HEK293 (cell line): ENCODE results near the gene HOXB4.

ENCODE experiments used
- FEZF1 ChIP-seq: fragments of 450-650 bp; formaldehyde crosslinking; IDR thresholded peaks from 2 replicates; pipeline ENCODE4 v1.5.1; 2016; ENCODE audit warnings: missing biosample characterization, missing genetic modification characterization
- OVOL3 ChIP-seq: fragments of 450-650 bp; formaldehyde crosslinking; IDR thresholded peaks from 2 replicates; pipeline ENCODE4 v1.5.1; 2016; ENCODE audit warnings: missing biosample characterization, missing genetic modification characterization
- REST ChIP-seq: fragments of 450-650 bp; formaldehyde crosslinking; IDR thresholded peaks from 2 replicates; pipeline ENCODE4 v1.5.1; 2016; ENCODE audit warnings: missing biosample characterization, missing genetic modification characterization
- SP3 ChIP-seq: fragments of 450-650 bp; formaldehyde crosslinking; IDR thresholded peaks from 2 replicates; pipeline ENCODE4 v1.5.1; 2016; ENCODE audit warnings: missing biosample characterization, missing genetic modification characterization
- TRIM28 ChIP-seq: IDR thresholded peaks from 2 replicates; pipeline ENCODE4 v1.6.1; 2011; ENCODE audit warnings: low read length, control low read depth, borderline replicate concordance
- TSHZ1 ChIP-seq: fragments of 450-650 bp; formaldehyde crosslinking; IDR thresholded peaks from 2 replicates; pipeline ENCODE4 v1.5.1; 2016; ENCODE audit warnings: missing biosample characterization, missing genetic modification characterization, borderline replicate concordance
- WT1 ChIP-seq: fragments of 450-650 bp; formaldehyde crosslinking; IDR thresholded peaks from 2 replicates; pipeline ENCODE4 v1.5.1; 2016; ENCODE audit warnings: missing biosample characterization, missing genetic modification characterization
- ZNF157 ChIP-seq: fragments of 450-650 bp; formaldehyde crosslinking; IDR thresholded peaks from 2 replicates; pipeline ENCODE4 v1.5.1; 2016; ENCODE audit warnings: missing biosample characterization, missing genetic modification characterization
- ZNF19 ChIP-seq: fragments of 450-650 bp; formaldehyde crosslinking; IDR thresholded peaks from 2 replicates; pipeline ENCODE4; 2016; ENCODE audit warnings: missing biosample characterization, missing genetic modification characterization, low read depth
- ZNF214 ChIP-seq: fragments of 450-650 bp; formaldehyde crosslinking; IDR thresholded peaks from 2 replicates; pipeline ENCODE4 v1.5.1; 2017; ENCODE audit warnings: missing biosample characterization, mild to moderate bottlenecking, missing genetic modification characterization, borderline replicate concordance
- ZNF324 ChIP-seq: fragments of 450-650 bp; formaldehyde crosslinking; IDR thresholded peaks from 2 replicates; pipeline ENCODE4 v1.5.1; 2016; ENCODE audit warnings: missing biosample characterization, missing genetic modification characterization
- ZNF37A ChIP-seq: fragments of 450-650 bp; IDR thresholded peaks from 2 replicates; pipeline ENCODE4 v1.5.1; 2018; ENCODE audit warnings: missing biosample characterization, missing genetic modification characterization
- ZNF391 ChIP-seq: fragments of 450-650 bp; formaldehyde crosslinking; IDR thresholded peaks from 2 replicates; pipeline ENCODE4 v1.5.1; 2016; ENCODE audit warnings: low read depth, missing biosample characterization, missing genetic modification characterization, borderline replicate concordance
- ZNF404 ChIP-seq: fragments of 450-650 bp; formaldehyde crosslinking; IDR thresholded peaks from 2 replicates; pipeline ENCODE4 v1.5.1; 2017; ENCODE audit warnings: missing biosample characterization, missing genetic modification characterization
- ZNF501 ChIP-seq: fragments of 450-650 bp; formaldehyde crosslinking; IDR thresholded peaks from 2 replicates; pipeline ENCODE4 v1.5.1; 2016; ENCODE audit warnings: missing biosample characterization, missing genetic modification characterization
- ZNF548 ChIP-seq: fragments of 450-650 bp; formaldehyde crosslinking; IDR thresholded peaks from 2 replicates; pipeline ENCODE4 v1.5.1; 2016; ENCODE audit warnings: missing biosample characterization, missing genetic modification characterization
- ZNF596 ChIP-seq: fragments of 450-650 bp; IDR thresholded peaks from 2 replicates; pipeline ENCODE4 v1.5.0; 2018; ENCODE audit warnings: missing biosample characterization, mild to moderate bottlenecking, missing genetic modification characterization, moderate library complexity
- ZNF626 ChIP-seq: fragments of 450-650 bp; sonication (Bioruptor Pico); formaldehyde crosslinking; IDR thresholded peaks from 2 replicates; pipeline ENCODE4 v1.5.1; 2018; ENCODE audit warnings: missing biosample characterization, missing genetic modification characterization, inconsistent platforms
- ZNF629 ChIP-seq: fragments of 450-650 bp; formaldehyde crosslinking; IDR thresholded peaks from 2 replicates; pipeline ENCODE4 v1.5.1; 2017; ENCODE audit warnings: missing biosample characterization, missing genetic modification characterization
- ZNF654 ChIP-seq: fragments of 450-650 bp; formaldehyde crosslinking; IDR thresholded peaks from 2 replicates; pipeline ENCODE4 v1.5.1; 2016; ENCODE audit warnings: low read depth, missing biosample characterization, missing genetic modification characterization
- ZNF660 ChIP-seq: fragments of 450-650 bp; IDR thresholded peaks from 2 replicates; pipeline ENCODE4 v1.5.1; 2018; ENCODE audit warnings: missing biosample characterization, mild to moderate bottlenecking, missing genetic modification characterization
- ZNF677 ChIP-seq: fragments of 450-650 bp; IDR thresholded peaks from 2 replicates; pipeline ENCODE4 v1.5.0; 2018; ENCODE audit warnings: missing biosample characterization, mild to moderate bottlenecking, missing genetic modification characterization, moderate library complexity
- ZNF692 ChIP-seq: fragments of 450-650 bp; formaldehyde crosslinking; IDR thresholded peaks from 2 replicates; pipeline ENCODE4 v1.5.1; 2016; ENCODE audit warnings: missing biosample characterization, missing genetic modification characterization
- ZNF704 ChIP-seq: fragments of 450-650 bp; formaldehyde crosslinking; IDR thresholded peaks from 2 replicates; pipeline ENCODE4 v1.5.1; 2016; ENCODE audit warnings: missing biosample characterization, missing genetic modification characterization
- ZNF791 ChIP-seq: fragments of 450-650 bp; formaldehyde crosslinking; IDR thresholded peaks from 2 replicates; pipeline ENCODE4 v1.5.1; 2016; ENCODE audit warnings: missing biosample characterization, missing genetic modification characterization
- ZXDB ChIP-seq: fragments of 450-650 bp; formaldehyde crosslinking; IDR thresholded peaks from 2 replicates; pipeline ENCODE4 v1.5.1; 2016; ENCODE audit warnings: missing biosample characterization, missing genetic modification characterization
- TF ChIP-seq, protein P1 (sequence below): fragments of 450-650 bp; formaldehyde crosslinking; IDR thresholded peaks from 2 replicates; pipeline ENCODE4 v1.5.1; 2016; ENCODE audit warnings: missing biosample characterization, missing genetic modification characterization, low read depth
- TF ChIP-seq, protein P2 (sequence below): fragments of 450-650 bp; formaldehyde crosslinking; IDR thresholded peaks from 2 replicates; pipeline ENCODE4 v1.5.1; 2016; ENCODE audit warnings: missing biosample characterization, missing genetic modification characterization

Gene HOXB4

GRCh38 chr17:48597778-48598631, 19.9 kb upstream of the HOXB4 start (continued):
- TF ChIP-seq, protein P1, sequence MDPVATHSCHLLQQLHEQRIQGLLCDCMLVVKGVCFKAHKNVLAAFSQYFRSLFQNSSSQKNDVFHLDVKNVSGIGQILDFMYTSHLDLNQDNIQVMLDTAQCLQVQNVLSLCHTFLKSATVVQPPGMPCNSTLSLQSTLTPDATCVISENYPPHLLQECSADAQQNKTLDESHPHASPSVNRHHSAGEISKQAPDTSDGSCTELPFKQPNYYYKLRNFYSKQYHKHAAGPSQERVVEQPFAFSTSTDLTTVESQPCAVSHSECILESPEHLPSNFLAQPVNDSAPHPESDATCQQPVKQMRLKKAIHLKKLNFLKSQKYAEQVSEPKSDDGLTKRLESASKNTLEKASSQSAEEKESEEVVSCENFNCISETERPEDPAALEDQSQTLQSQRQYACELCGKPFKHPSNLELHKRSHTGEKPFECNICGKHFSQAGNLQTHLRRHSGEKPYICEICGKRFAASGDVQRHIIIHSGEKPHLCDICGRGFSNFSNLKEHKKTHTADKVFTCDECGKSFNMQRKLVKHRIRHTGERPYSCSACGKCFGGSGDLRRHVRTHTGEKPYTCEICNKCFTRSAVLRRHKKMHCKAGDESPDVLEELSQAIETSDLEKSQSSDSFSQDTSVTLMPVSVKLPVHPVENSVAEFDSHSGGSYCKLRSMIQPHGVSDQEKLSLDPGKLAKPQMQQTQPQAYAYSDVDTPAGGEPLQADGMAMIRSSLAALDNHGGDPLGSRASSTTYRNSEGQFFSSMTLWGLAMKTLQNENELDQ: no peak
- TF ChIP-seq ZNF404 (tag by site-specific recombination): no peak
- TF ChIP-seq ZNF626 (tag by site-specific recombination): no peak
- peak; percentile 75 for TF ChIP-seq TRIM28
- TF ChIP-seq ZNF501 (tag by site-specific recombination): no peak
- peak; percentile 12; the same call in 1 of the 2 replicates for TF ChIP-seq ZNF660
- no peak for TF ChIP-seq ZNF654 (tag by site-specific recombination)
- TF ChIP-seq ZNF596 (tag by site-specific recombination): peak; percentile 44; the same call in 1 of the 2 replicates
- peak; percentile 10; the same call in 1 of the 2 replicates for TF ChIP-seq TSHZ1 (tag by site-specific recombination)
- TF ChIP-seq, protein P2, sequence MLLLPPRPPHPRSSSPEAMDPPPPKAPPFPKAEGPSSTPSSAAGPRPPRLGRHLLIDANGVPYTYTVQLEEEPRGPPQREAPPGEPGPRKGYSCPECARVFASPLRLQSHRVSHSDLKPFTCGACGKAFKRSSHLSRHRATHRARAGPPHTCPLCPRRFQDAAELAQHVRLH (tag by site-specific recombination): no peak
- TF ChIP-seq ZNF629 (tag by site-specific recombination): peak; percentile 72
- no peak for TF ChIP-seq REST (tag by site-specific recombination)
- TF ChIP-seq ZNF548 (tag by site-specific recombination): no peak
- no peak for TF ChIP-seq ZNF37A (tag by site-specific recombination)
- peak; percentile 40; the same call in 1 of the 2 replicates for TF ChIP-seq WT1
- no peak for TF ChIP-seq ZNF791
- TF ChIP-seq ZNF157: no peak
- TF ChIP-seq ZNF214 (tag by site-specific recombination): no peak
- TF ChIP-seq ZNF677: no peak
- 0 out of 2 replicates have a peak, but pooled peaks have one; percentile 31 for TF ChIP-seq SP3 (tag by site-specific recombination)
- no peak for TF ChIP-seq ZNF324 (tag by site-specific recombination)
- no peak for TF ChIP-seq ZNF19 (tag by site-specific recombination)
- peak; percentile 61 for TF ChIP-seq FEZF1 (tag by site-specific recombination)
- no peak for TF ChIP-seq ZNF692
- TF ChIP-seq ZXDB: peak; percentile 57; the same call in 1 of the 2 replicates
- TF ChIP-seq OVOL3 (tag by site-specific recombination): no peak
- TF ChIP-seq ZNF704 (tag by site-specific recombination): no peak
- no peak for TF ChIP-seq ZNF391
